ENCODE data around the gene ATXN3L. TPM values are rescaled to one million over a fixed set of nuclear protein-coding genes. Genes with fewer than 3 reads are reported as not detected.

ATXN3L gene
- total RNA-seq, 4 donors from 2014 or later = not detected

GRCh38 chrX:13272426-13272825 is 47.4 kb downstream of the ATXN3L start:
- H3K4me1 ChIP-seq = no peaks in the 10 kb centered on the region
- 87% methylated on average over 3 of the region's 3 CpGs for WGBS
- H3K4me3 ChIP-seq = no peak overlapping the region
- no peaks in the 10 kb centered on the region for H3K27me3 ChIP-seq
- H3K9me3 ChIP-seq = no peaks in the 10 kb centered on the region
- no peaks in the 10 kb centered on the region for H3K36me3 ChIP-seq
- H3K27ac ChIP-seq = no peak overlapping the region
- no peak for TF ChIP-seq CTCF (IDR thresholded peaks at IDR 0.05)
- no peak for TF ChIP-seq EP300 (IDR thresholded peaks at IDR 0.05)
- no peak for TF ChIP-seq POLR2A (IDR thresholded peaks at IDR 0.05)
- TF ChIP-seq POLR2AphosphoS5 (IDR thresholded peaks at IDR 0.05) = no peak
- DNase-seq (ENCODE audit: low spot score in 2 of 2) = no peak

DNA sequence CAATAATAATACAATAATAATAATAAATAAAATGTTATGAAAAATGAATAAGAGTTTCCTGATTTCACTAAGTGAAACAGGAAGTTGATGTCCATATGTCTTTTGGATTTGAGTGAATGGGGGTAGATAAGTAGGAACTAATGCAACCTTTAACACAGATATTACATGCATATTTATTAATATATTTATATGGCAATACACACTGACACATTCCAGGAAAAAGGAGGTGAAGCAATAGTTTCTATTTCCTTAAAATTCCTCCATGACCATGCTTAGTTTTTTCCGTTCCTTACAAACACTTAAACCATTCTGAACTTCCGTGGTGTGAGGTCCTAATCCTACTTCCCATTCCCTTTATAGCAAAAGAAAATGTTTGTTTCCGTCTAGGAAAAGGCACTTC is 48.3 kb downstream of the ATXN3L start:
- Histone ChIP-seq H3K4me1 (no peaks in the 10 kb centered on the region), H3K27ac (no peak overlapping the region), H3K4me3 (no peak overlapping the region), H3K27me3 (no peaks in the 10 kb centered on the region), H3K36me3 (no peaks in the 10 kb centered on the region), H3K9me3 (no peaks in the 10 kb centered on the region)
- TF ChIP-seq EP300 (IDR thresholded peaks at IDR 0.05) (no peak), CTCF (IDR thresholded peaks at IDR 0.05) (no peak), POLR2A (IDR thresholded peaks at IDR 0.05) (no peak), POLR2AphosphoS5 (IDR thresholded peaks at IDR 0.05) (no peak)
- no peak for DNase-seq (ENCODE audit: low spot score in 2 of 2)
- 79% methylated on average over 3 of the region's 3 CpGs for WGBS

DNA sequence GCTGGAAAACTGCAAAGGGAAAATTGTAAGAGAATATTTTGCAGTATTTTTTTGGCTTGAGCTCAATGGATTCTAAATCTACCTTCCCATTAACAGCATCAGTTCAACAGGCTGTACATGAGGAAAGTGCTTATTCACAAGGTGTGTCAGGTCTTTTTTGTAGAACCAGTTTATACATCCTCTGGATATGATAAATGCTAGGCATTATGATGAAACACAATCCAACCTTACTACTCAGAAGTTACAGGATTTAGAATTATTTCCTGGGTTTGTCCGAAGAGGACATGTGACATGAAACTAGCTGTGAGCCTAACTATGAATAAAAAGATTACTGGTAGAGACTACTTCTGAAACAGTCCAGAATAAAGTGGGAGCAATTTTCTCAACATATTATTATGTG is 49.5 kb downstream of the ATXN3L start:
- Histone ChIP-seq H3K4me1 (no peaks in the 10 kb centered on the region), H3K4me3 (no peak overlapping the region), H3K36me3 (no peaks in the 10 kb centered on the region), H3K9me3 (no peaks in the 10 kb centered on the region), H3K27me3 (no peaks in the 10 kb centered on the region), H3K27ac (no peak overlapping the region)
- DNase-seq (ENCODE audit: low spot score in 2 of 2) = no peak
- TF ChIP-seq POLR2AphosphoS5 (IDR thresholded peaks at IDR 0.05) (no peak), POLR2A (IDR thresholded peaks at IDR 0.05) (no peak), CTCF (IDR thresholded peaks at IDR 0.05) (no peak), EP300 (IDR thresholded peaks at IDR 0.05) (no peak)
- 68% methylated on average over 1 of the region's 1 CpG for WGBS

DNA sequence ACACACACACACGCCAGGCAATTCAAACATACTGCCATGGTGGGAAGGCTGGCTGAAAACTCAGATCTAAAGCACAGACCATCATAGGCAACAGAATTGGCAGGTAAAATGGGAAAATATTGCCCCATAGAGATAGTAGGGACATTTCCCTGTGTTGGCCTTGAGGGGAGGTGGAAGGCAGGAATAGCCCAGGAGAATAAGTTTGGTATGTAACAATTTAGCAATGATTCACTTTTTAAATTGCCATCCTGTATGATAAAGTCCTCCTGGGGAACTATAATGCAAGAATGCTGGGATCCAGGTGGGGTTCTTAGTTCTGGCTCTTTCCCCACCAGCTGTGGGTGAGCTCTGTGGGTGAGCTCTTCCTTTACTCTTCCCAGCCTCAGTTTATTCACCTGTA is 51.0 kb downstream of the ATXN3L start:
- 96% methylated on average over 1 of the region's 1 CpG for WGBS
- no peak for DNase-seq (ENCODE audit: low spot score in 2 of 2)
- no peaks in the 10 kb centered on the region for H3K9me3 ChIP-seq
- no peak for TF ChIP-seq CTCF (IDR thresholded peaks at IDR 0.05)
- TF ChIP-seq POLR2A (IDR thresholded peaks at IDR 0.05) = no peak
- no peak for TF ChIP-seq POLR2AphosphoS5 (IDR thresholded peaks at IDR 0.05)
- TF ChIP-seq EP300 (IDR thresholded peaks at IDR 0.05) = no peak
- H3K27me3 ChIP-seq = no peaks in the 10 kb centered on the region
- H3K36me3 ChIP-seq = no peaks in the 10 kb centered on the region
- no peak overlapping the region for H3K4me3 ChIP-seq
- no peak overlapping the region for H3K27ac ChIP-seq
- H3K4me1 ChIP-seq = no peaks in the 10 kb centered on the region

Other genes starting within 250 kb of the ATXN3L start
- under 1 TPM in 3 of 4 donors, not detected in 1; 0.19 to 0.68 (median 0.31) TPM for gene EGFL6, start 249.5 kb upstream of the ATXN3L start, total RNA-seq

Data from suprapubic skin (tissue), 4 donors.